SK-N-SH (cell line): Measurements from ENCODE around the gene CD302. TPM values are rescaled to one million over a fixed set of nuclear protein-coding genes. Genes with fewer than 3 reads are reported as not detected.

ENCODE experiments used
- CTCF ChIA-PET: fragments of 300-600, 350-600 bp; formaldehyde crosslinking; extraction: SDS; loops from one replicate; lab custom pipeline; 2021; lab: Yijun Ruan, JAX
- POLR2A ChIA-PET: fragments of 350-600 bp; sonication (Branson Sonifier 250); formaldehyde crosslinking; extraction: SDS; loops from one replicate; lab custom pipeline; 2020; ENCODE audit warnings: antibody characterized with exemption, inconsistent platforms; lab: Yijun Ruan, JAX
- DNase-seq: peaks from one replicate; pipeline ENCODE4 v3.0.0; 2012
- H2AFZ ChIP-seq: fragments of 200-600 bp; sonication (generic); 2 replicates; pipeline ENCODE4 v1.8.1; 2016; ENCODE audit warnings: antibody characterized with exemption, mild to moderate bottlenecking, low read depth
- H3F3A ChIP-seq: fragments of 200-600 bp; sonication (generic); replicated peaks from 2 replicates; pipeline ENCODE3; 2016; ENCODE audit warnings: antibody characterized with exemption, mild to moderate bottlenecking; ENCODE audit not compliant: insufficient read depth
- H3K27ac ChIP-seq, 2 experiments: fragments of 200-500 bp in 1 of 2; fragments of 200-600 bp in 1 of 2; sonication (Bioruptor generic) in 1 of 2; sonication (generic), shearing (Covaris generic) in 1 of 2; 2 replicates each; pipeline versions ENCODE4 v1.5.1 to v1.6.1; 2014 to 2016; ENCODE audit warnings: low read depth in 2 of 2, inconsistent platforms in 1 of 2, low read length in 1 of 2, mild to moderate bottlenecking in 1 of 2, mixed read lengths in 1 of 2
- H3K27me3 ChIP-seq: fragments of 200-600 bp; sonication (generic), shearing (Covaris generic); 2 replicates; pipeline ENCODE4 v1.6.1; 2016; ENCODE audit warnings: mixed run types; ENCODE audit not compliant: insufficient read depth
- H3K36me3 ChIP-seq, 2 experiments: fragments of 200-500 bp in 1 of 2; fragments of 200-600 bp in 1 of 2; sonication (Bioruptor generic) in 1 of 2; sonication (generic) in 1 of 2; replicated peaks in 1 of 2; 2 replicates each; pipeline versions ENCODE3 to v1.5.1; 2014 to 2016; ENCODE audit warnings: low read length in 1 of 2, mild to moderate bottlenecking in 1 of 2; ENCODE audit not compliant: insufficient read depth in 2 of 2, control insufficient read depth in 1 of 2
- H3K4me1 ChIP-seq, 2 experiments: fragments of 200-500 bp in 1 of 2; fragments of 200-600 bp in 1 of 2; sonication (Bioruptor generic) in 1 of 2; sonication (generic), shearing (Covaris generic) in 1 of 2; 2 replicates each; pipeline versions ENCODE4 v1.5.1 to v1.6.1; 2014 to 2016; ENCODE audit warnings: low read depth in 1 of 2, low read length in 1 of 2, mixed run types in 1 of 2; ENCODE audit not compliant: insufficient read depth in 2 of 2, control insufficient read depth in 1 of 2
- H3K4me2 ChIP-seq: fragments of 200-600 bp; sonication (generic), shearing (Covaris generic); 2 replicates; pipeline ENCODE4 v1.6.1; 2017; ENCODE audit warnings: mixed run types
- H3K4me3 ChIP-seq, 2 experiments: fragments of 200-500 bp in 1 of 2; fragments of 200-600 bp in 1 of 2; sonication (Bioruptor generic) in 1 of 2; sonication (generic), shearing (Covaris generic) in 1 of 2; 2 replicates each; pipeline versions ENCODE4 v1.5.1 to v1.8.1; 2014 to 2016; ENCODE audit warnings: low read depth in 2 of 2, inconsistent platforms in 1 of 2, low read length in 1 of 2, mild to moderate bottlenecking in 1 of 2, mixed read lengths in 1 of 2, moderate library complexity in 1 of 2
- H3K79me2 ChIP-seq: fragments of 200-600 bp; sonication (generic); 2 replicates; pipeline ENCODE4 v1.8.1; 2017; ENCODE audit warnings: mild to moderate bottlenecking; ENCODE audit not compliant: insufficient read depth
- H3K9ac ChIP-seq: fragments of 200-600 bp; sonication (generic); 2 replicates; pipeline ENCODE4 v1.6.1; 2017; ENCODE audit warnings: mixed run types
- H3K9me2 ChIP-seq: fragments of 200-600 bp; sonication (generic); 2 replicates; pipeline ENCODE4 v1.6.1; 2017; ENCODE audit warnings: mixed run types
- H3K9me3 ChIP-seq: fragments of 200-600 bp; sonication (generic); 2 replicates; pipeline ENCODE4 v1.6.1; 2017; ENCODE audit warnings: mixed run types, mild to moderate bottlenecking, moderate library complexity
- H4K20me1 ChIP-seq: fragments of 200-600 bp; sonication (generic); 2 replicates; pipeline ENCODE4 v1.6.1; 2017; ENCODE audit warnings: mild to moderate bottlenecking, mixed run types; ENCODE audit not compliant: insufficient read depth
- CHD2 ChIP-seq: fragments of 150-350 bp; IDR thresholded peaks from 2 replicates; pipeline ENCODE4 v1.6.1; 2018; ENCODE audit warnings: low read length; ENCODE audit not compliant: partially characterized antibody
- ELF1 ChIP-seq: IDR thresholded peaks from 2 replicates; pipeline ENCODE4 v1.4.0; 2012
- EZH2phosphoT487 ChIP-seq: fragments of 200-600 bp; sonication (generic); IDR thresholded peaks from 2 replicates; pipeline ENCODE4 v1.6.1; 2017; ENCODE audit warnings: low read depth, mixed run types, mild to moderate bottlenecking, antibody characterized with exemption, moderate library complexity, borderline replicate concordance
- FOSL2 ChIP-seq: IDR thresholded peaks from 2 replicates; pipeline ENCODE4 v1.4.0; 2012; ENCODE audit warnings: low read depth, mild to moderate bottlenecking, moderate library complexity, borderline replicate concordance
- FOXJ3 ChIP-seq: sonication (generic); formaldehyde crosslinking; IDR thresholded peaks from 2 replicates; pipeline ENCODE4 v1.5.1; 2020; ENCODE audit warnings: mild to moderate bottlenecking, missing genetic modification reagents
- GABPA ChIP-seq: IDR thresholded peaks from 2 replicates; pipeline ENCODE4 v1.4.0; 2012; ENCODE audit warnings: low read depth, mild to moderate bottlenecking
- GATA2 ChIP-seq: sonication (generic); formaldehyde crosslinking; IDR thresholded peaks from 2 replicates; pipeline ENCODE4 v1.5.0; 2020; ENCODE audit warnings: mild to moderate bottlenecking, missing genetic modification reagents
- JUND ChIP-seq: IDR thresholded peaks from 2 replicates; pipeline ENCODE4 v1.4.0; 2012
- MEF2A ChIP-seq: IDR thresholded peaks from 2 replicates; pipeline ENCODE4 v1.4.0; 2012; ENCODE audit warnings: low read depth, borderline replicate concordance
- MXI1 ChIP-seq: IDR thresholded peaks from 2 replicates; pipeline ENCODE4 v1.6.1; 2012; ENCODE audit warnings: mild to moderate bottlenecking, low read depth, low read length, improper control_type of control experiment
- NFIC ChIP-seq: IDR thresholded peaks from 2 replicates; pipeline ENCODE4 v1.4.0; 2012; ENCODE audit warnings: borderline replicate concordance
- NRF1 ChIP-seq: IDR thresholded peaks from 2 replicates; pipeline ENCODE4 v1.6.1; 2012; ENCODE audit warnings: low read depth, mild to moderate bottlenecking, low read length
- RAD21 ChIP-seq: IDR thresholded peaks from 2 replicates; pipeline ENCODE4 v1.6.1; 2012; ENCODE audit warnings: mild to moderate bottlenecking, low read length
- TCF12 ChIP-seq: IDR thresholded peaks from 2 replicates; pipeline ENCODE4 v1.4.0; 2012
- TEAD4 ChIP-seq: IDR thresholded peaks from 2 replicates; pipeline ENCODE4 v1.4.0; 2012; ENCODE audit warnings: mild to moderate bottlenecking, borderline replicate concordance; ENCODE audit not compliant: insufficient read depth
- WGBS: methylation state at CpG from one replicate; pipeline ENCODE4 v1.1.6; 2017; ENCODE audit warnings: low lambda C conversion rate; 5-methylcytosine and 5-hydroxymethylcytosine counted together
- polyA plus RNA-seq, 3 experiments: library from polyadenylated mRNA; depleted of rRNA; stranded (reverse); fragments of >200 nt; gene quantifications; 2 replicates each; pipeline ENCODE4 v1.2.3, GENCODE V29; 2012
- TF ChIP-seq, protein P1 (sequence below): fragments of 150-350 bp; IDR thresholded peaks from 2 replicates; pipeline ENCODE4 v1.6.1; 2016; ENCODE audit warnings: mild to moderate bottlenecking, low read depth, low read length
- TF ChIP-seq, protein P2 (sequence below): IDR thresholded peaks from 2 replicates; pipeline ENCODE4; 2012
- TF ChIP-seq, protein P3 (sequence below): IDR thresholded peaks from 2 replicates; pipeline ENCODE4 v1.4.0; 2012; ENCODE audit warnings: low read depth, borderline replicate concordance
- TF ChIP-seq, protein P4 (sequence below): fragments of 150-350 bp; IDR thresholded peaks from 2 replicates; pipeline ENCODE4 v1.6.1; 2017; ENCODE audit warnings: antibody characterized with exemption, low read length, low read depth, borderline replicate concordance

The CD302 gene
- polyA plus RNA-seq, 1 of the 3 experiments (the other 2 are of a cell fraction): 4.4 TPM

DNA sequence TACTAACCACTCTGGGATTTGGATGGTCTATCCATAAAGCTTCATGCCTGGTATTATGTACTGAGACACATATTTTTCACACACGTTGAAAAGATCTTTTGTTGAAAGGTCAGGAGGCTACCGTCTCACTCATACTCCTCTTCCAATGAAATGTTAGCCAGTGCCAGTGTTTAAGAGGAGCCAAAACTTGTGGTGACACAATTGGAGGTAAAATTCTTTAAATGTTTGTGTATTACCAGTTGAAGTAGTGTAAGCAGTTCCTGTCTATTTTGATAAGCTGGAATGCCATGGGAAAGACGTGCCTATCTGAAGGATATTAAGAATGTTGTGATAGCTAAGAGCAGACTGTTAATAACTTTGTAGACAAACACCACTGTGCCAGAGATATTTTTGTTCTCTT lies 53.6 kb downstream of the CD302 start:
- no peaks in the 10 kb centered on the region for H3K4me1 ChIP-seq
- peaks cover 98% of the 10 kb centered on the region for H3K79me2 ChIP-seq
- ChIA-PET CTCF (interaction anchor here (0.6 kb wide), 1 partner anchor 226 kb away, joined by 3 read pairs; no protein-coding TSS in a partner anchor), POLR2A (no interaction called here)
- no peaks in the 10 kb centered on the region for H3K27me3 ChIP-seq
- H3K4me2 ChIP-seq: no peak overlapping the region
- TF ChIP-seq NRF1: no peak
- TF ChIP-seq RAD21: no peak
- TF ChIP-seq MEF2A: no peak
- TF ChIP-seq, protein P1, sequence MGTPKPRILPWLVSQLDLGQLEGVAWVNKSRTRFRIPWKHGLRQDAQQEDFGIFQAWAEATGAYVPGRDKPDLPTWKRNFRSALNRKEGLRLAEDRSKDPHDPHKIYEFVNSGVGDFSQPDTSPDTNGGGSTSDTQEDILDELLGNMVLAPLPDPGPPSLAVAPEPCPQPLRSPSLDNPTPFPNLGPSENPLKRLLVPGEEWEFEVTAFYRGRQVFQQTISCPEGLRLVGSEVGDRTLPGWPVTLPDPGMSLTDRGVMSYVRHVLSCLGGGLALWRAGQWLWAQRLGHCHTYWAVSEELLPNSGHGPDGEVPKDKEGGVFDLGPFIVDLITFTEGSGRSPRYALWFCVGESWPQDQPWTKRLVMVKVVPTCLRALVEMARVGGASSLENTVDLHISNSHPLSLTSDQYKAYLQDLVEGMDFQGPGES: no peak
- TF ChIP-seq CHD2: no peak
- TF ChIP-seq FOSL2: no peak
- no peak for TF ChIP-seq GABPA
- TF ChIP-seq, protein P2, sequence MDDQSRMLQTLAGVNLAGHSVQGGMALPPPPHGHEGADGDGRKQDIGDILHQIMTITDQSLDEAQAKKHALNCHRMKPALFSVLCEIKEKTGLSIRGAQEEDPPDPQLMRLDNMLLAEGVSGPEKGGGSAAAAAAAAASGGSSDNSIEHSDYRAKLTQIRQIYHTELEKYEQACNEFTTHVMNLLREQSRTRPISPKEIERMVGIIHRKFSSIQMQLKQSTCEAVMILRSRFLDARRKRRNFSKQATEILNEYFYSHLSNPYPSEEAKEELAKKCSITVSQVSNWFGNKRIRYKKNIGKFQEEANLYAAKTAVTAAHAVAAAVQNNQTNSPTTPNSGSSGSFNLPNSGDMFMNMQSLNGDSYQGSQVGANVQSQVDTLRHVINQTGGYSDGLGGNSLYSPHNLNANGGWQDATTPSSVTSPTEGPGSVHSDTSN: no peak
- TF ChIP-seq, protein P3, sequence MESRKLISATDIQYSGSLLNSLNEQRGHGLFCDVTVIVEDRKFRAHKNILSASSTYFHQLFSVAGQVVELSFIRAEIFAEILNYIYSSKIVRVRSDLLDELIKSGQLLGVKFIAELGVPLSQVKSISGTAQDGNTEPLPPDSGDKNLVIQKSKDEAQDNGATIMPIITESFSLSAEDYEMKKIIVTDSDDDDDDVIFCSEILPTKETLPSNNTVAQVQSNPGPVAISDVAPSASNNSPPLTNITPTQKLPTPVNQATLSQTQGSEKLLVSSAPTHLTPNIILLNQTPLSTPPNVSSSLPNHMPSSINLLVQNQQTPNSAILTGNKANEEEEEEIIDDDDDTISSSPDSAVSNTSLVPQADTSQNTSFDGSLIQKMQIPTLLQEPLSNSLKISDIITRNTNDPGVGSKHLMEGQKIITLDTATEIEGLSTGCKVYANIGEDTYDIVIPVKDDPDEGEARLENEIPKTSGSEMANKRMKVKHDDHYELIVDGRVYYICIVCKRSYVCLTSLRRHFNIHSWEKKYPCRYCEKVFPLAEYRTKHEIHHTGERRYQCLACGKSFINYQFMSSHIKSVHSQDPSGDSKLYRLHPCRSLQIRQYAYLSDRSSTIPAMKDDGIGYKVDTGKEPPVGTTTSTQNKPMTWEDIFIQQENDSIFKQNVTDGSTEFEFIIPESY: no peak
- TF ChIP-seq JUND: no peak
- no peak for TF ChIP-seq GATA2 (CRISPR knock-in tag)
- TF ChIP-seq TCF12: no peak
- no peak for TF ChIP-seq NFIC
- TF ChIP-seq ELF1: no peak
- TF ChIP-seq TEAD4: no peak
- no peak for TF ChIP-seq FOXJ3 (CRISPR knock-in tag)
- TF ChIP-seq MXI1: no peak
- TF ChIP-seq EZH2phosphoT487: no peak
- TF ChIP-seq, protein P4, sequence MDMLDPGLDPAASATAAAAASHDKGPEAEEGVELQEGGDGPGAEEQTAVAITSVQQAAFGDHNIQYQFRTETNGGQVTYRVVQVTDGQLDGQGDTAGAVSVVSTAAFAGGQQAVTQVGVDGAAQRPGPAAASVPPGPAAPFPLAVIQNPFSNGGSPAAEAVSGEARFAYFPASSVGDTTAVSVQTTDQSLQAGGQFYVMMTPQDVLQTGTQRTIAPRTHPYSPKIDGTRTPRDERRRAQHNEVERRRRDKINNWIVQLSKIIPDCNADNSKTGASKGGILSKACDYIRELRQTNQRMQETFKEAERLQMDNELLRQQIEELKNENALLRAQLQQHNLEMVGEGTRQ: no peak
- peaks cover 64% of the 10 kb centered on the region for H4K20me1 ChIP-seq
- no peak overlapping the region for H3K9ac ChIP-seq
- no peak for DNase-seq
- 94% methylated on average over 3 of the region's 3 CpGs for WGBS
- peaks cover 67 to 84% of the 10 kb centered on the region in 2 experiments for H3K36me3 ChIP-seq
- no peaks in the 10 kb centered on the region for H3K9me2 ChIP-seq
- no peaks in the 10 kb centered on the region for H3K9me3 ChIP-seq
- no peak overlapping the region for H2AFZ ChIP-seq
- no peak overlapping the region for H3K27ac ChIP-seq
- H3F3A ChIP-seq: peaks cover 11% of the 10 kb centered on the region
- no peak overlapping the region for H3K4me3 ChIP-seq
